OCI-LY1 (cell line): Measurements from ENCODE around the gene CAPN10.

Experiments used
- H2AFZ ChIP-seq: fragments of 200-600 bp; sonication (generic), shearing (Covaris generic); 2 replicates; pipeline ENCODE4 v1.6.0; 2014; ENCODE audit warnings: antibody characterized with exemption, mild to moderate bottlenecking, low read length
- H3F3A ChIP-seq: fragments of 200-600 bp; sonication (generic), shearing (Covaris generic); 2 replicates; pipeline ENCODE4 v1.6.0; 2014; ENCODE audit warnings: mild to moderate bottlenecking, antibody characterized with exemption, low read length, moderate library complexity; ENCODE audit not compliant: insufficient read depth
- H3K27ac ChIP-seq: fragments of 200-600 bp; sonication (generic); 2 replicates; pipeline ENCODE4 v1.5.1; 2014; ENCODE audit warnings: low read length, mixed run types, mild to moderate bottlenecking, low read depth; ENCODE audit not compliant: poor library complexity, severe bottlenecking
- H3K27me3 ChIP-seq: fragments of 200-600 bp; sonication (generic); 2 replicates; pipeline ENCODE4 v1.6.0; 2014; ENCODE audit warnings: antibody characterized with exemption, mild to moderate bottlenecking, low read length, moderate library complexity; ENCODE audit not compliant: insufficient read depth
- H3K36me3 ChIP-seq: fragments of 200-600 bp; sonication (generic); 2 replicates; pipeline ENCODE4 v1.6.1; 2014; ENCODE audit warnings: mild to moderate bottlenecking, antibody characterized with exemption, low read length, moderate library complexity, mixed read lengths; ENCODE audit not compliant: insufficient read depth
- H3K4me1 ChIP-seq: fragments of 200-600 bp; sonication (generic); 2 replicates; pipeline ENCODE4 v1.5.1; 2014; ENCODE audit warnings: mild to moderate bottlenecking, low read length, moderate library complexity; ENCODE audit not compliant: insufficient read depth, severe bottlenecking
- H3K4me2 ChIP-seq: fragments of 200-600 bp; sonication (generic), shearing (Covaris generic); 2 replicates; pipeline ENCODE4 v1.6.1; 2014; ENCODE audit warnings: low read length
- H3K4me3 ChIP-seq: fragments of 200-600 bp; sonication (generic); 2 replicates; pipeline ENCODE4 v1.5.1; 2014; ENCODE audit warnings: low read length, low read depth, mild to moderate bottlenecking, mixed read lengths; ENCODE audit not compliant: poor library complexity, severe bottlenecking
- H3K79me2 ChIP-seq: fragments of 200-600 bp; shearing (Covaris generic); 2 replicates; pipeline ENCODE4 v1.6.1; 2016; ENCODE audit warnings: mixed run types, low read length, mixed read lengths; ENCODE audit not compliant: insufficient read depth
- H3K9ac ChIP-seq: fragments of 200-600 bp; sonication (generic), shearing (Covaris generic); 2 replicates; pipeline ENCODE4 v1.6.1; 2014; ENCODE audit warnings: mild to moderate bottlenecking, low read length, mixed read lengths
- H3K9me2 ChIP-seq: fragments of 200-600 bp; sonication (generic), shearing (Covaris generic); 2 replicates; pipeline ENCODE4 v1.6.1; 2014; ENCODE audit warnings: low read depth, mild to moderate bottlenecking, low read length, mixed read lengths
- H3K9me3 ChIP-seq: fragments of 200-600 bp; shearing (Covaris generic); 2 replicates; pipeline ENCODE4 v1.6.1; 2014; ENCODE audit warnings: low read length, mixed read lengths
- H4K20me1 ChIP-seq: fragments of 200-600 bp; sonication (generic), shearing (Covaris generic); 2 replicates; pipeline ENCODE4 v1.6.0; 2016; ENCODE audit warnings: mild to moderate bottlenecking, low read length; ENCODE audit not compliant: insufficient read depth
- EZH2 ChIP-seq: fragments of 200-600 bp; sonication (generic), shearing (Covaris generic); IDR thresholded peaks from 2 replicates; pipeline ENCODE4 v1.8.0; 2017; ENCODE audit warnings: borderline replicate concordance, mixed run types, mild to moderate bottlenecking, antibody characterized with exemption, low read length, moderate library complexity, mixed read lengths
- TF ChIP-seq, protein P1 (sequence below): fragments of 200-600 bp; sonication (generic), shearing (Covaris generic); IDR thresholded peaks from 2 replicates; pipeline ENCODE4 v1.5.1; 2017; ENCODE audit warnings: mild to moderate bottlenecking, antibody characterized with exemption, low read length, moderate library complexity, mixed read lengths

CAPN10 gene

DNA sequence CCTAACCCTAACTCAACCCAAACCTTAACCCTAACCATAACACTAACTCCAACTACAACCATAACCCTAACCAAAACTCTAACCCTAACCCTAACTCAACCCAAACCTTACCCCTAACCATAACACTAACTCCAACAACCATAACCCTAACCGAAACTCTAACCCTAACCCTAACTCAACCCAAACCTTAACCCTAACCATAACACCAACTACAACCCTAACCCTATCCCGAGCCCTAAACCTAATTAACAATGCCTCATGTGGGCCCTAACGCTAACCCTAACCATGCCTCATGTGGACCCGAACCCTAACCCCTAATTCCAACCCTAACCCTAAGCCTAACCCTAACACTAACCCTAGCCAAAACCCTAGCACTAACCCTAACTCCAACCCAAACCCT is 27.2 kb downstream of the CAPN10 start:
- H3F3A ChIP-seq: no peaks in the 10 kb centered on the region

DNA sequence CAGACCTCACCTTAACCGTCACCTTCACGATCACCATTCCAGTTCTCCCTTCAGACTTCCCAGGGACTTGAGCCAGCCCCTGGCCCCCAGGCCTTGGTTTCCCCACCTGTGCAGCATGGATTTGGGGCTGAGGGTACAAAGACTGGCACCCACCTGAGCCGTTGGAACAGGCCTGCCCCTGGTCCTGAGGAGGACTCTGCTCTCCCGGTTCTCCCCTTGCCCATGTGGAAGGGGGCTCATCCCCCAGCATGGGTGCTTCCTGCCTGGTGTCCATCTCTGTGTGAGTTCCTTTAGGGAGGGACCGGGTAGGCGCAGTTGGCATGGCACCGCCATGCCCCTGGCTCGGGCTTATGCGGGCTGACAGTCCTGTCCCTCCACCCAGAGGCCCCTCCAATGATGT is 27.9 kb downstream of the CAPN10 start:
- H3K27me3 ChIP-seq: peaks cover 7% of the 10 kb centered on the region; the same call in 1 of the 2 replicates
- no peak overlapping the region for H3K27ac ChIP-seq
- peaks cover 8% of the 10 kb centered on the region; the same call in 1 of the 2 replicates for H3K9me3 ChIP-seq
- no peaks in the 10 kb centered on the region for H3K36me3 ChIP-seq
- no peaks in the 10 kb centered on the region for H3F3A ChIP-seq
- no peaks in the 10 kb centered on the region for H3K79me2 ChIP-seq
- no peak overlapping the region for H2AFZ ChIP-seq
- H3K4me1 ChIP-seq: no peaks in the 10 kb centered on the region
- TF ChIP-seq, protein P1, sequence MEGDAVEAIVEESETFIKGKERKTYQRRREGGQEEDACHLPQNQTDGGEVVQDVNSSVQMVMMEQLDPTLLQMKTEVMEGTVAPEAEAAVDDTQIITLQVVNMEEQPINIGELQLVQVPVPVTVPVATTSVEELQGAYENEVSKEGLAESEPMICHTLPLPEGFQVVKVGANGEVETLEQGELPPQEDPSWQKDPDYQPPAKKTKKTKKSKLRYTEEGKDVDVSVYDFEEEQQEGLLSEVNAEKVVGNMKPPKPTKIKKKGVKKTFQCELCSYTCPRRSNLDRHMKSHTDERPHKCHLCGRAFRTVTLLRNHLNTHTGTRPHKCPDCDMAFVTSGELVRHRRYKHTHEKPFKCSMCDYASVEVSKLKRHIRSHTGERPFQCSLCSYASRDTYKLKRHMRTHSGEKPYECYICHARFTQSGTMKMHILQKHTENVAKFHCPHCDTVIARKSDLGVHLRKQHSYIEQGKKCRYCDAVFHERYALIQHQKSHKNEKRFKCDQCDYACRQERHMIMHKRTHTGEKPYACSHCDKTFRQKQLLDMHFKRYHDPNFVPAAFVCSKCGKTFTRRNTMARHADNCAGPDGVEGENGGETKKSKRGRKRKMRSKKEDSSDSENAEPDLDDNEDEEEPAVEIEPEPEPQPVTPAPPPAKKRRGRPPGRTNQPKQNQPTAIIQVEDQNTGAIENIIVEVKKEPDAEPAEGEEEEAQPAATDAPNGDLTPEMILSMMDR: no peak
- TF ChIP-seq EZH2: no peak
- H3K9me2 ChIP-seq: no peaks in the 10 kb centered on the region
- no peak overlapping the region for H3K9ac ChIP-seq
- no peak overlapping the region for H3K4me2 ChIP-seq
- H3K4me3 ChIP-seq: no peak overlapping the region
- H4K20me1 ChIP-seq: no peaks in the 10 kb centered on the region

More for the DNA sequence above, 27.2 kb downstream of the CAPN10 start:
- Histone ChIP-seq H3K9me3 (peaks cover 8% of the 10 kb centered on the region; the same call in 1 of the 2 replicates), H3K79me2 (no peaks in the 10 kb centered on the region), H3K4me1 (no peaks in the 10 kb centered on the region), H4K20me1 (no peaks in the 10 kb centered on the region), H3K4me3 (no peak overlapping the region), H3K27ac (no peak overlapping the region), H3K4me2 (no peak overlapping the region), H3K36me3 (no peaks in the 10 kb centered on the region), H3K27me3 (peaks cover 2% of the 10 kb centered on the region; the same call in 1 of the 2 replicates), H3K9ac (no peak overlapping the region), H3K9me2 (no peaks in the 10 kb centered on the region), H2AFZ (no peak overlapping the region)
- TF ChIP-seq, protein P1: no peak

DNA sequence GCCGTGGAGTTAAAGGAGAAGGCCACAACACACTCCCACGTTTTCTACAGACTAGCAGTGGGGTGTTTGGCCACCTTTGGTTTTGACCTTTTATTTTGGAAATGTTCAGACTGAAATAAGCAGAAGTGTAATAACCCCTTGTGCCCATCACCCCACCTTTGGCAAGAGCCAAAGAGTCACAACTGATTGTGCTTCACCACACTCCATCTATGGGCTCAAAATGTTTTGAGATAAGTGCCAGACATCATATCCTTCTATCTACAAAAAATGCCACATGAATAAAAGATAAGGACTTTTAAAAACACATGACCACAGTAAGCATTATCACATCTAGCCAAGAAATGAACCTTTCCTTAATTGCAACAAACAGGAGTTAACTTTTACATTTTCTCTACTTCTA is 28.9 kb downstream of the CAPN10 start:
- Histone ChIP-seq H3K27me3 (peaks cover 7% of the 10 kb centered on the region; the same call in 1 of the 2 replicates), H3K27ac (no peak overlapping the region), H3K4me3 (no peak overlapping the region), H2AFZ (no peak overlapping the region), H3F3A (no peaks in the 10 kb centered on the region), H3K9me2 (no peaks in the 10 kb centered on the region), H3K4me1 (no peaks in the 10 kb centered on the region), H3K36me3 (no peaks in the 10 kb centered on the region), H3K9ac (no peak overlapping the region), H4K20me1 (no peaks in the 10 kb centered on the region), H3K4me2 (no peak overlapping the region), H3K9me3 (peaks cover 8% of the 10 kb centered on the region; the same call in 1 of the 2 replicates), H3K79me2 (no peaks in the 10 kb centered on the region)
- no peak for TF ChIP-seq EZH2
